GM18499 (cell line): ENCODE measurements around the gene POLR2M.

Experiments
- ATAC-seq: cut with Tn5 transposase; IDR thresholded peaks from one replicate; pipeline ENCODE4 v1.9.1; 2021; ENCODE audit warnings: moderate number of reproducible peaks; ENCODE audit not compliant: insufficient read depth, unreplicated experiment

Gene POLR2M

GRCh38 chr15:57706405-57707209, at the start of gene POLR2M:
POLR2M (plus strand) TSS chr15:57706714; CDS start chr15:57706843, 129 bp downstream.
- ATAC-seq: peak; percentile 85

- no peak for ATAC-seq
Measured at GRCh38 chr15:57657619-57658018, 48.9 kb upstream of the POLR2M start.

DNA sequence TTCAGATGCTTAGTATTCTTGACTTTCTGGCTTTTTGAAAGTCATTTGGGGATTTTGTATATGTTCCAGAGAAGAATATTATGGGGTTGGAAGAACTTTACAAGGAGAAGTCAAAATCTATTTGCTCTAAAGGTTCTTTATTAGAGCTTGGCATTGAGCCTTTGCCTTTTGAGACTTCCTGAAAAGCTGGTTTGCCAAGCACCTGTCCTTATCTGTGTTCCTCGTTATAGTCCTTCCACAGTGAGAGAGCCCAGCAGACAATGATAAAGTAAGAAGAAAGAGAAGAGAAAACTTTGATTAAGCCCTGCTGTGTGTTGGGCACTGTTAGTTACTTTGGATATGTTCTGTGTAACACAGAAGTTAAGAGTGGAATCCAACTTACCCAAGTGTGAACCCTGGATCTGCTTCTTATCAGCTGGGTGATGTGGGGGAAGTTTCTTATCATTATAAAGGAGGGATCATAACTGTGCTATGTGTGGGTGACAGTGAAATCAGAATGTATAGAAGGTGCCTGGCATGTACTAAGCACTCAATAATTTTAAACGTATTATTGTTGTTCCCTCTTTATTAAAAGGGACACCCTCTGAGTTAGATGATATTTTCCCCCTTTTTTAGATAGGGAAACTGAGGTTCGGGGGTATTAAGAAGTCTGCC, 44.3 kb upstream of the POLR2M start:
- no peak for ATAC-seq

GRCh38 chr15:57662802-57663201, 43.7 kb upstream of the POLR2M start:
- ATAC-seq: no peak

GRCh38 chr15:57663262-57663661, 43.3 kb upstream of the POLR2M start:
- ATAC-seq: no peak

DNA sequence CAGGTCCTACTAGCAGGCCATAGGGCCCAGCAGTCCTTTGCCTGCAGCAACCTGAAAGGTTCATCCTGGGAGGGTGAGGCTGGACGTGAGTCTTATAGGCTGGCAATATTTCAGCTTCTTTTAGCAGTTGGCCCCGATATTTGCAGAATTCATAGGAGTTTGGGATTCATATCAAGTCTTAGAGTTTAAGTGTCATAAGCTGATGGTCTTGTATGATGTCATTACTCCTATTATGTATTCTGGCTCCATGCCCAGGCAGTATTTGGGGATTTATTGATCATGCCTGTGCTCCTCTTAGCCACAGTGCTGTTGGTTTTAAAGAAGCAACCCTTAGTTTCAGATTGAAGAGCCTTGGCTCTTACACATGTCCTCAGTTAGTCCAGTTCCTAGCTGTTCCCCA, 41.3 kb upstream of the POLR2M start:
- no peak for ATAC-seq

DNA sequence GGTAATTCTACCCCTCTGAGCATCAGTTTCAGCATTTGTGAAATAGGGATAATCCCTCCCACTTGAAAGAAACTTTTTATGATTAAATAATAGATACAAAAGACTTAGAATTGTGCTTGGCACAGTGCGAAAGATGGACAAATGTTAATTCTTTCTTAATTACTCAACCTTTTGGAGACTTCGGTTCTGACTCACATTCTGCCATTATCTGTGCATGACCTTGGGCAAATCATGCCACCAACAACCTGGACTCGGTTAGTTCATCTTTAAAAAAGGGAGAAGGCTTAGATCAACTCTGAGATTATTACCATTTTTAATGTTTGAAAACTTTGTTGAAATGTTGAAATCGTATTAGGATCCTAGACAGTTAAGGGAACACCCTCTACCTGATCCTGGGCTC, 40.6 kb upstream of the POLR2M start:
- no peak for ATAC-seq

- ATAC-seq: no peak
Measured at GRCh38 chr15:57667171-57667849, 39.2 kb upstream of the POLR2M start.

DNA sequence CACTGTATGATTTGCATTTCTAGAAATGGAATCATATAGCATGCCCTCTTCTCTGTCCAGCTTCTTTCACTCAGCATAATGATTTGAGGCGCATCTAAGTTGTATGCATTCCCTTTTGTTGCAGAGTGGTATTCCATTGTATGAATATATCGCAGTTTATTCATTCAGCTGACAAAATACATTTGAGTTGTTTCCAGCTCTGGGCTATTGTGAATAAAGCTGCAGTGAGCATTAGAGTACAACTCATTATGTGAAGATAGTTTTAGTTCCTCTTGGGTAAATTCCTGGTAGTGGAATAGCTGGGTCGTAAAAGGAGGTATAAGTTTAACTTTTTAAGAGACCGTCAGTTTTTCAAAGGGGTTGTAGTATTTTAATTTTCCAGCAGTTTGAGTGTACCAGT, 38.5 kb upstream of the POLR2M start:
- no peak for ATAC-seq

GRCh38 chr15:57671636-57672035, 34.9 kb upstream of the POLR2M start:
- ATAC-seq: no peak

GRCh38 chr15:57675481-57676181, 30.9 kb upstream of the POLR2M start:
- ATAC-seq: no peak

DNA sequence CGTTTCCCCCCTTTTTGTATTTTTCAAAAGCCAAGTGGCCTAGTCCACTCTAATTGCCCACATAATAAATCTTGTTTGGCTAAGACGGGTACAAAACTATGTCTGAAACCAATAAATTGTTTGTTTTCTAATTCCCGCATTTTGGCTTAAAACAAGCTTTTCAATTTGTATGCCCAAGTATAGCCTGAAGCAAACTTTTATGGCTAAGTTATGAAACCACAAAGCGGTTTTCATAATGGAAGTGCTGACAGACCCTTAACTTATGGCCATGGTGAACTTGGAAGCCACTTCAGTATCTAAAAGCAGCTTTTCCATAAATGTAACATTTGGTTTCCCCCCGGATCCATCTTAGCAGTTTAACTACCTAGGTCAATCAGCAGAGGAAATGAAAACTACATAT, 29.9 kb upstream of the POLR2M start:
- ATAC-seq: no peak

GRCh38 chr15:57677204-57677603, 29.3 kb upstream of the POLR2M start:
- ATAC-seq: no peak

- ATAC-seq: no peak
Measured at GRCh38 chr15:57680021-57680420, 26.5 kb upstream of the POLR2M start.

GRCh38 chr15:57681011-57681410, 25.5 kb upstream of the POLR2M start:
- no peak for ATAC-seq

GRCh38 chr15:57683481-57683880, 23.0 kb upstream of the POLR2M start:
- no peak for ATAC-seq

- no peak for ATAC-seq
Measured at GRCh38 chr15:57684491-57685151, 21.9 kb upstream of the POLR2M start.

GRCh38 chr15:57685306-57686095, 21.0 kb upstream of the POLR2M start:
- no peak for ATAC-seq

GRCh38 chr15:57686657-57687056, 19.9 kb upstream of the POLR2M start:
- no peak for ATAC-seq
